ENCODE measurements around the gene ACAP3.

Gene ACAP3

DNA sequence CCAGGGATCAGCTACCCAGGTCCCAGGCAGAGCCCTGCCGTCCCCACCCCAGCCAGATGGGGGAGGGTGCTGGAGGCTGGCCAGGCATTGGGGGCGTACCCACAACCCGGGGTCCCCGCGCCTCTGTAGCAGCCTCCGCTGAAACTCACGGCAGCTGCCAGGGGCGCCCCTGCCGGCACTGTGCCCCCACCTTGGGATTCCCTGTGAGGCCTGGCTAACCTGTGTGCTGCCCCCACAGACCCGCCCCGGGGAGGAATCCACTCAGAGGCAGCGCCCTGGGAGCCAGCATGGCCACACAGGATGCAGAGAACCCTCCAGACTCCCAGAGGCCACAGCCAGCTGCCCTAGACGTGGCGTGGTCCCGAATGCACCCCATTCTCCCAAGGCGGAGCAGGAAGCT lies 37.7 kb upstream of the ACAP3 start:
- DNase-seq (ENCODE audit: low spot score) = no peak

DNA sequence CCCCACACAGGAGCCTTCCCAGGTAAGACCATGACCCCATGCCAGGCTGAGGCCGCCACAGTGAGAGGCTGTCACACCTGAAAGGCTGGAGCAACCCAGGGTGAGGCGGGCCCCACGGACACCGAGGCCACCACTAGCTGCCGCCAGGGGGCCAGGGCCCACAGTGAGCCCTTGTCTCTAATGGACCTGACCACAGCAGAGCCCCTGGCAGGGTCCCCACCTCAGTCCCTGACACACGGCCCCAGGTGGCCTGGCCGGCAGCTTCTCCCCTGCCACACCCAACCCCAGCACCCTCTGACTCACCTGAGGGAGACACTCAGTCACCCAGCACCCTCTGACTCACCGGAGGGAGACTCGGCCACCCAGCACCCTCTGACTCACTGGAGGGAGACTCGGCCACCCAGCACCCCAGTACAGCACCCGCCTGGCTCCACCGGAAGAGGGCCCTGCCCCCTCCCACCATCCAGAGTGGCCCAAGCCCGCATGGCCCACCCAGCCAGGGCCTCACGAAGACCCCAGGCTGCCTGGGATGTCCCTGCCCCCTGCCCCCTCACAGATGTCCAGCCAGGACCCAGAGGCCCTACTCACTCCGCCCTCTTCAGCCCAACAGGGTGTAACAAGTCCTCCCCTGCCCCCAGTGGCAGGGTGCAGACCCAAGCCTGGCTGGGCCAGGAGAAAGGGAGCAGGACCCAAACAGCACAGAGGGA lies 37.1 kb upstream of the ACAP3 start:
- no peak for DNase-seq (ENCODE audit: low spot score)

- DNase-seq (ENCODE audit: low spot score) = no peak
Observed at GRCh38 chr1:1343811-1344421, 36.2 kb upstream of the ACAP3 start.

DNA sequence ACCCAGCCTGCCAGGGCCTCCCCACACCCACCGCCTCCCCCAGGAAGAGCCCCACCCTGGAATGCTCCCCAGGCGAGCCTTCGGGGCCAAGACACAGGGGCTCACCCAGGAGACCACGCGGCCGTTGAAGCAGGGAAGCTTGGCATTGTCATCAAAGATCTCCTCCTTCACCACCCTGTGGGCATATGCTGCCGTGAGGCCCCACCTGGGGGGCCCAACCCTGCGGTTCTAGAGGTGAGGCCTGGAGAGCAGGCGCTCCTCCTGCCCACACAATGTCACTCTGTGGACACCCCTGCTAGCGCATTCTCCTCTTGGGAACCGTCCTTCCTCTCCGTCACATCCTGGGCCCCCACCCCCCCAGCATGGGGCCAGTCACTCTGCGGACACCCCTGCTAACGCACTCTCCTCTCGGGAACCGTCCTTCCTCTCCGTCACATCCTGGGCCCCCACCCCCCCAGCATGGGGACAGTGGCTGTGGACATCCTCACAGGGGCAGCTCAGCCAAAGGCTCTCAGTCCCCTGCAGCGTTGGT lies 34.9 kb upstream of the ACAP3 start:
- DNase-seq (ENCODE audit: low spot score) = no peak

DNA sequence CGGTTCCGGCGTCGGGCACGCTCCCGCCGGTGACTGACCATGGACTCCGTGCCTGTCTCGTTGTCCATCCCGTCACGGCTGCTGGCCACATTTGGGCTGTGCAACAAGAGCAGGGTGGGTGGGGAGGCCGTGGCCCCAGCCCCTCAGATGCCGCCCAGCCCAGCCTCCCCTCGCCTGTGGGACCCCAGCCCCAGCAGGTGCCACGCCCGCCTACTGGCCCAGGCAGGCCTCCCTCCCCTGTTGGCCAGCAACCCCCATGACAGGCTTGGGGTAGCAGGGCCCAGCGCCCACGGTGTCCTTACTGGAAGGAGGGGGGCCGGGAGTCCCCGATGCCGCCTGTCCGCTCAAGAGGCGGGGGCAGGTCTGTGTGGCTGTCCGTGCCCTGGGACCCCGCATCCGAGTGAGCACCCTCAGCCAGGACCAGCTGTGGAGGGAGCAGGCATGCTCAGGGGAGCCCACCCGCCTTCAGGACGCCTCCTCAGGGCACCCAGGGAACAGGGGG lies 34.4 kb upstream of the ACAP3 start:
- DNase-seq (ENCODE audit: low spot score) = no peak

- no peak for DNase-seq (ENCODE audit: low spot score)
Observed at GRCh38 chr1:1341549-1342021, 33.9 kb upstream of the ACAP3 start.

DNA sequence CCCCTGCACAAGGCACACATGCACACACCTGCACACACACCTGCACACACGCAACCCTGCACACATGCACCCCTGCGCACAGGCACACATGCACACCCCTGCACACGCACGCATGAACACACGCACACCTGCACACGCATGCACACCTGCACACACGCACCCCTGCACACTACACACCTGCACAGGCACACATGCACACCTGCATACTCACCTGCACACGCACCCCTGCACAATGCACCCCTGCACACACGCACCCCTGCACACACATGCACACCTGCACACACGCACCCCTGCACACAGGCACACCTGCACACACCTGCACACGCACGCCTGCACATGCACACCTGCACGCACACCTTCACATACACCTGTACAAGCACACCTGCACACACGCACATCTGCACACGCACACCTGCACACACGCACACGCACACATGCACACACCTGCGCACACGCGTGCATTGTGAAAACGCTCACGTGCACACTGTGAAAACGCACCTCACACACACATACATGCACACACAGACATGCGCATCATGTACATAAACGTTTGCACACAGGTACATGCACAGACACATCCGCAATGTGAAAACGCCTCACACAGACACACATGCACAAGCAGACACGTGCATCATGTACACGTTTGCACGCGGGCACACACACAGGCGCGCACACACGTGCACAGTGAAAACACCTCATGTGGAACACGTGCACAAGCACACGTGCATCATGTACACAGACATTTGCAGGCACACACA lies 33.2 kb upstream of the ACAP3 start:
- DNase-seq (ENCODE audit: low spot score) = no peak

- DNase-seq (ENCODE audit: low spot score) = no peak
Observed at GRCh38 chr1:1340185-1340584, 32.5 kb upstream of the ACAP3 start.

GRCh38 chr1:1338278-1338677 lies 30.5 kb upstream of the ACAP3 start:
- DNase-seq (ENCODE audit: low spot score) = no peak

GRCh38 chr1:1337793-1338147 lies 30.0 kb upstream of the ACAP3 start:
- DNase-seq (ENCODE audit: low spot score) = no peak

DNA sequence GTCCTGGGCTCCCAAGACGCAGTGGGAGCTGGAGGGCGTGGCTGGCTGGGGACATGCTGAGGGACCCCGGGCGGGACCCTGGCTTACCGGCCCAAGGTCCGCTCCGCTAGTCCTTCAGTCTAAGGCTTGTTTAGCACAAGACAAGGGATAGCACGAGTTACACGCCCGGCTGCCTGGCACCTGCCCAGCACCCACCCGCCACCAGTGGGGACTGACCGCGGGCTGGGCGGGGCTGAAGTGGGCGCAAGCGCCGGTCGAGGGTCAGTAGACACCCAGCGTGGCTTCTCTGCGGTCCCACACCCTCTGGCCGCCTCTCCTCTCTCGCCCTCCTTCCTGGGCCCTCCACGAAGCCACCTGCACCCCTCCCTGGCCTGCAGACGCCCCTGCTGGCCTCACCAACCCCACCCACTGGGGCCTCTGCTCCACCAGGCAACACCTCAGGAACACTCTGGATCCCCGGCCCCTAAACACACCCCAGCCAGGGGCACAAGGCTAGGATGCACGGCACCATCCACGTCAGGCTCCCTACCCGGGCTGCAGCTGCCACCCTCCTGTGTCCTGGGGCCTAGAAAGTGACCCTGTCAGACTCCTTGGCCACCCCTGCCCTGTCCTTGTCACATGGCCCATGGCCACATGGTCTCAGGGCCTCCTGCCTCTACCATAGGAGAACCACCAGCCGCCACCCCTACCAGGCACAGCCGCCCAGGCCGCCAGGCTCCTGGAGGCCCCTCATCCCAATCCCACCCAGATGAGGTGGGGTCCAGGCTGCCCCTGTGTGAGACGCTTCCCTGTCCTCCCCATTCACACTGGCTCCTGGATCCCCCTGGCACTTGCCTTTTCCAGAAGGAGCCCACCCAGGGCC lies 29.4 kb upstream of the ACAP3 start:
- DNase-seq (ENCODE audit: low spot score) = no peak

DNA sequence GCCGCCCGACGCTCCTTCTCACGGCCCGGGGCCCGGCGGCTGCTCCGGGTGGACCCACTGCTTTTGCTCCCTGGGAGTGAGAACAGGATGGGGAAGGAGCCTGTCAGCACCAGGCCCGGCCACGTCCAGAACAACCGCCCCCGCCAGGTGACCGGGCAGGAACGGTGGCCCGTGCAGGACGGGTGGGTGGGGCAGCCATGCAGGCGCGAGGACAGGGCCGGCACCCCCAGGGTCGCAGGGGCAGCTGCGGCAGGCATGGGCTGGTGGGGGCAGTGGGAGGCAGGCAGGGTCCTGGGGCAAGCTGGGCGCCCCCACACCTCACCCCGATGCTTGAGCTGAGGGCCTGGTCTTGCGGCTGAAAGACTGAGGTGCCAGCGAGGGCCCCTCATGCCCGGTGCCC lies 28.7 kb upstream of the ACAP3 start:
- DNase-seq (ENCODE audit: low spot score) = no peak

DNA sequence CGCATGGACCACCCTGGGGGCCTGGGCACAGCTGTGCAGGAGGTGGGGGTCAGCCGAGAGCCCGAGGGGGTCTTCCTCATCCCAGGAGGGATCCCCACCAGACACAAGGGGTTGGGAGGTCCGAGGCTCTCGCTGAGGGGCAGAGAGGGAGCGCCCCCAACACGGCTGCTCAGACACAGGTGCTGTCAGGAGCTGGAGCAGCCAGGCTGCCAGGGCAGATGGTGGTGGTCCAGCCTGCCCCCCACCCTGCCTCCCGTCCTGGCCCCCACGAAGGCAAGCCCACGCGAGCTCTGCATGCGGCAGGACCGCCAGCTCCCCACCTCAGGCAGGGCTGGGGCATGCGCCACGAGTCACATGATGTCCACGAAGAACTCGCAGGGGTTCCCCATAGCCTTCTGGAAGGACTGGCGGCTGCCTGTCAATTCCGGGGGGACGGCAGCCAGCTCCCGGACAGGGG lies 28.1 kb upstream of the ACAP3 start:
- no peak for DNase-seq (ENCODE audit: low spot score)

- no peak for DNase-seq (ENCODE audit: low spot score)
Observed at GRCh38 chr1:1335283-1335682, 27.6 kb upstream of the ACAP3 start.

DNA sequence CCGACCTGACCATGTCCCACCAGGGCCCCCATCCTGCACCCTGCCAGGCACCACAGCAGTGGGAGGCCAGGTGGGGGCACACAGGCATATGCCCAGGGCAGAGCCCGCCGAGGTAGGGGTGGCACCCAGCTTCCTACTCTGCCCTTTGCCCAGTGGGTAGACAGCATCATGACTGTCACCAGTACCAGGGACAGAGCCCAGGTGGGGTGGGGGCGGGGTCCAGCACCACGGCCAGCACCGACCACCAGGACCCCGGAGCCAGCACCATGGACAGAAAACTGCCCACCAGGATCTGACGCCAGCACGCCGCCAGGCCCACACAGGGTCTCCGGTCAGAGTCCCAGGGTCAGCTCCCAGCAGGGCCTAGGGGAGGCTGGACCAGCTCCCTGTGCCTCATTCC lies 27.1 kb upstream of the ACAP3 start:
- no peak for DNase-seq (ENCODE audit: low spot score)

DNA sequence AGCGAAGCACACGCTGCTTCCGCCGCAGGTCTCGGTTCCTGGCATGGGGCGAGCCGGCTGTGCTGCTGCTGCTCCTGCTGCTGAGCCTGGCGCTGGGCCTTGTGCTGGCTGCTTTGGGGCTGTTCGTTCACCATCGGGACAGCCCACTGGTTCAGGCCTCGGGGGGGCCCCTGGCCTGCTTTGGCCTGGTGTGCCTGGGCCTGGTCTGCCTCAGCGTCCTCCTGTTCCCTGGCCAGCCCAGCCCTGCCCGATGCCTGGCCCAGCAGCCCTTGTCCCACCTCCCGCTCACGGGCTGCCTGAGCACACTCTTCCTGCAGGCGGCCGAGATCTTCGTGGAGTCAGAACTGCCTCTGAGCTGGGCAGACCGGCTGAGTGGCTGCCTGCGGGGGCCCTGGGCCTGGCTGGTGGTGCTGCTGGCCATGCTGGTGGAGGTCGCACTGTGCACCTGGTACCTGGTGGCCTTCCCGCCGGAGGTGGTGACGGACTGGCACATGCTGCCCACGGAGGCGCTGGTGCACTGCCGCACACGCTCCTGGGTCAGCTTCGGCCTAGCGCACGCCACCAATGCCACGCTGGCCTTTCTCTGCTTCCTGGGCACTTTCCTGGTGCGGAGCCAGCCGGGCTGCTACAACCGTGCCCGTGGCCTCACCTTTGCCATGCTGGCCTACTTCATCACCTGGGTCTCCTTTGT lies 26.0 kb upstream of the ACAP3 start:
- DNase-seq (ENCODE audit: low spot score) = no peak

DNA sequence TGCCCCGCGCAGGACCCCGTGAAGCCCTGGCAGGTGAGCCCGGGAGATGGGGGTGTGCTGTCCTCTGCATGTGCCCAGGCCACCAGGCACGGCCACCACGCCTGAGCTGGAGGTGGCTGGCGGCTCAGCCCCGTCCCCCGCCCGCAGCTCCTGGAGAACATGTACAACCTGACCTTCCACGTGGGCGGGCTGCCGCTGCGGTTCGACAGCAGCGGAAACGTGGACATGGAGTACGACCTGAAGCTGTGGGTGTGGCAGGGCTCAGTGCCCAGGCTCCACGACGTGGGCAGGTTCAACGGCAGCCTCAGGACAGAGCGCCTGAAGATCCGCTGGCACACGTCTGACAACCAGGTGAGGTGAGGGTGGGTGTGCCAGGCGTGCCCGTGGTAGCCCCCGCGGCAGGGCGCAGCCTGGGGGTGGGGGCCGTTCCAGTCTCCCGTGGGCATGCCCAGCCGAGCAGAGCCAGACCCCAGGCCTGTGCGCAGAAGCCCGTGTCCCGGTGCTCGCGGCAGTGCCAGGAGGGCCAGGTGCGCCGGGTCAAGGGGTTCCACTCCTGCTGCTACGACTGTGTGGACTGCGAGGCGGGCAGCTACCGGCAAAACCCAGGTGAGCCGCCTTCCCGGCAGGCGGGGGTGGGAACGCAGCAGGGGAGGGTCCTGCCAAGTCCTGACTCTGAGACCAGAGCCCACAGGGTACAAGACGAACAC lies 25.2 kb upstream of the ACAP3 start:
- no peak for DNase-seq (ENCODE audit: low spot score)

- DNase-seq (ENCODE audit: low spot score) = no peak
Observed at GRCh38 chr1:1332031-1332755, 24.5 kb upstream of the ACAP3 start.

DNA sequence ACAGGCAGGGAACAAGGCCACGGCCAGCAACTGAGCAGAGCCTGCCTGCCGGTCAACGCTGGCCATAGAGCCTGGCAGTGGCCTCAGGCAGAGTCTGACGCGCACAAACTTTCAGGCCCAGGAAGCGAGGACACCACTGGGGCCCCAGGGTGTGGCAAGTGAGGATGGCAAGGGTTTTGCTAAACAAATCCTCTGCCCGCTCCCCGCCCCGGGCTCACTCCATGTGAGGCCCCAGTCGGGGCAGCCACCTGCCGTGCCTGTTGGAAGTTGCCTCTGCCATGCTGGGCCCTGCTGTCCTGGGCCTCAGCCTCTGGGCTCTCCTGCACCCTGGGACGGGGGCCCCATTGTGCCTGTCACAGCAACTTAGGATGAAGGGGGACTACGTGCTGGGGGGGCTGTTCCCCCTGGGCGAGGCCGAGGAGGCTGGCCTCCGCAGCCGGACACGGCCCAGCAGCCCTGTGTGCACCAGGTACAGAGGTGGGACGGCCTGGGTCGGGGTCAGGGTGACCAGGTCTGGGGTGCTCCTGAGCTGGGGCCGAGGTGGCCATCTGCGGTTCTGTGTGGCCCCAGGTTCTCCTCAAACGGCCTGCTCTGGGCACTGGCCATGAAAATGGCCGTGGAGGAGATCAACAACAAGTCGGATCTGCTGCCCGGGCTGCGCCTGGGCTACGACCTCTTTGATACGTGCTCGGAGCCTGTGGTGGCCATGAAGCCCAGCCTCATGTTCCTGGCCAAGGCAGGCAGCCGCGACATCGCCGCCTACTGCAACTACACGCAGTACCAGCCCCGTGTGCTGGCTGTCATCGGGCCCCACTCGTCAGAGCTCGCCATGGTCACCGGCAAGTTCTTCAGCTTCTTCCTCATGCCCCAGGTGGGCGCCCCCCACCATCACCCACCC lies 23.6 kb upstream of the ACAP3 start, which contains the start of gene TAS1R3:
Gene TAS1R3 (plus strand): TSS at position 213 of the 898 bp plus-strand sequence. CDS start 66 bp downstream, at position 279.
- no peak for DNase-seq (ENCODE audit: low spot score)

Measured in pons (tissue), 1 donor.